T-helper 1 cell treated with Interleukin-12 subunit alpha and Interleukin-12 subunit beta and Interleukin-4 antibody, amounts not matched to agents 30 μg/mL and 1 μg/mL, for 36 hours (primary cell): ENCODE data around the gene IPPK.

Experiments
- H3K27ac Mint-ChIP-seq: one replicate; pipeline ENCODE4 v1.8.0; 2021; ENCODE audit warnings: mild to moderate bottlenecking, mixed read lengths
- H3K27me3 Mint-ChIP-seq: one replicate; pipeline ENCODE4 v1.8.0; 2021; ENCODE audit warnings: low read depth, mixed read lengths
- H3K36me3 Mint-ChIP-seq: one replicate; pipeline ENCODE4 v1.8.0; 2021; ENCODE audit warnings: low read depth, mixed read lengths
- H3K4me1 Mint-ChIP-seq: one replicate; pipeline ENCODE4 v1.8.0; 2021; ENCODE audit warnings: low read depth, mixed read lengths
- H3K4me3 Mint-ChIP-seq: one replicate; pipeline ENCODE4 v1.8.0; 2021; ENCODE audit warnings: mild to moderate bottlenecking, moderate library complexity, mixed read lengths
- H3K9me3 Mint-ChIP-seq: one replicate; pipeline ENCODE4 v1.8.0; 2021; ENCODE audit warnings: mixed read lengths

Gene IPPK

GRCh38 chr9:92710368-92710767 lies 40.4 kb upstream of the IPPK start:
- Mint-ChIP-seq H3K27ac (peak overlapping the region; percentile 46), H3K36me3 (peaks cover 21% of the 10 kb centered on the region), H3K27me3 (no peaks in the 10 kb centered on the region), H3K4me3 (no peak overlapping the region), H3K9me3 (no peaks in the 10 kb centered on the region), H3K4me1 (peaks cover 36% of the 10 kb centered on the region)

GRCh38 chr9:92709954-92710353 lies 40.0 kb upstream of the IPPK start:
- no peaks in the 10 kb centered on the region for H3K9me3 Mint-ChIP-seq
- peaks cover 21% of the 10 kb centered on the region for H3K36me3 Mint-ChIP-seq
- H3K4me1 Mint-ChIP-seq = peaks cover 36% of the 10 kb centered on the region
- H3K4me3 Mint-ChIP-seq = no peak overlapping the region
- H3K27me3 Mint-ChIP-seq = no peaks in the 10 kb centered on the region
- H3K27ac Mint-ChIP-seq = no peak overlapping the region

GRCh38 chr9:92709240-92709639 lies 39.3 kb upstream of the IPPK start:
- H3K36me3 Mint-ChIP-seq = peaks cover 21% of the 10 kb centered on the region
- peaks cover 36% of the 10 kb centered on the region for H3K4me1 Mint-ChIP-seq
- no peak overlapping the region for H3K4me3 Mint-ChIP-seq
- H3K27me3 Mint-ChIP-seq = no peaks in the 10 kb centered on the region
- H3K27ac Mint-ChIP-seq = no peak overlapping the region
- no peaks in the 10 kb centered on the region for H3K9me3 Mint-ChIP-seq

- no peak overlapping the region for H3K27ac Mint-ChIP-seq
- no peaks in the 10 kb centered on the region for H3K27me3 Mint-ChIP-seq
- H3K9me3 Mint-ChIP-seq = no peaks in the 10 kb centered on the region
- H3K36me3 Mint-ChIP-seq = peaks cover 18% of the 10 kb centered on the region
- H3K4me3 Mint-ChIP-seq = no peak overlapping the region
- H3K4me1 Mint-ChIP-seq = peaks cover 29% of the 10 kb centered on the region
Observed at GRCh38 chr9:92707530-92707929, 37.6 kb upstream of the IPPK start.

- H3K36me3 Mint-ChIP-seq = peaks cover 12% of the 10 kb centered on the region
- H3K4me3 Mint-ChIP-seq = no peak overlapping the region
- H3K9me3 Mint-ChIP-seq = no peaks in the 10 kb centered on the region
- H3K27me3 Mint-ChIP-seq = no peaks in the 10 kb centered on the region
- H3K4me1 Mint-ChIP-seq = peaks cover 19% of the 10 kb centered on the region
- peak overlapping the region; percentile 23 for H3K27ac Mint-ChIP-seq
Observed at GRCh38 chr9:92706218-92706940, 36.4 kb upstream of the IPPK start.

- H3K4me1 Mint-ChIP-seq = peaks cover 15% of the 10 kb centered on the region
- H3K27ac Mint-ChIP-seq = no peak overlapping the region
- no peaks in the 10 kb centered on the region for H3K9me3 Mint-ChIP-seq
- H3K4me3 Mint-ChIP-seq = no peak overlapping the region
- H3K36me3 Mint-ChIP-seq = peaks cover 9% of the 10 kb centered on the region
- no peaks in the 10 kb centered on the region for H3K27me3 Mint-ChIP-seq
Observed at GRCh38 chr9:92704528-92704927, 34.6 kb upstream of the IPPK start.

- Mint-ChIP-seq H3K4me3 (peak overlapping the region; percentile 4), H3K27me3 (peaks cover 30% of the 10 kb centered on the region), H3K4me1 (peaks cover 10% of the 10 kb centered on the region), H3K36me3 (peaks cover 15% of the 10 kb centered on the region), H3K9me3 (peaks cover 40% of the 10 kb centered on the region), H3K27ac (no peak overlapping the region)
Observed at GRCh38 chr9:92696619-92697018, 26.7 kb upstream of the IPPK start.

GRCh38 chr9:92686954-92687353 lies 17.0 kb upstream of the IPPK start:
- Mint-ChIP-seq H3K36me3 (no peaks in the 10 kb centered on the region), H3K4me1 (no peaks in the 10 kb centered on the region), H3K27me3 (peaks cover 12% of the 10 kb centered on the region), H3K4me3 (no peak overlapping the region), H3K9me3 (peaks cover 13% of the 10 kb centered on the region), H3K27ac (no peak overlapping the region)

GRCh38 chr9:92685022-92685421 lies 15.1 kb upstream of the IPPK start:
- Mint-ChIP-seq H3K27ac (no peak overlapping the region), H3K4me1 (no peaks in the 10 kb centered on the region), H3K4me3 (no peak overlapping the region), H3K27me3 (peaks cover 2% of the 10 kb centered on the region), H3K36me3 (no peaks in the 10 kb centered on the region), H3K9me3 (peaks cover 3% of the 10 kb centered on the region)

- Mint-ChIP-seq H3K27ac (no peak overlapping the region), H3K9me3 (no peaks in the 10 kb centered on the region), H3K4me3 (no peak overlapping the region), H3K4me1 (no peaks in the 10 kb centered on the region), H3K36me3 (no peaks in the 10 kb centered on the region), H3K27me3 (no peaks in the 10 kb centered on the region)
Observed at GRCh38 chr9:92682269-92682668, 12.3 kb upstream of the IPPK start.

GRCh38 chr9:92680166-92681119 lies 10.5 kb upstream of the IPPK start:
- Mint-ChIP-seq H3K36me3 (no peaks in the 10 kb centered on the region), H3K27me3 (no peaks in the 10 kb centered on the region), H3K27ac (no peak overlapping the region), H3K4me1 (no peaks in the 10 kb centered on the region), H3K4me3 (no peak overlapping the region), H3K9me3 (no peaks in the 10 kb centered on the region)

GRCh38 chr9:92679413-92680165 lies 9.7 kb upstream of the IPPK start:
- H3K36me3 Mint-ChIP-seq = no peaks in the 10 kb centered on the region
- no peaks in the 10 kb centered on the region for H3K4me1 Mint-ChIP-seq
- H3K9me3 Mint-ChIP-seq = no peaks in the 10 kb centered on the region
- no peak overlapping the region for H3K27ac Mint-ChIP-seq
- no peaks in the 10 kb centered on the region for H3K27me3 Mint-ChIP-seq
- no peak overlapping the region for H3K4me3 Mint-ChIP-seq

- Mint-ChIP-seq H3K27ac (no peak overlapping the region), H3K36me3 (peaks cover 11% of the 10 kb centered on the region)
Observed at GRCh38 chr9:92671323-92671722, 1.4 kb upstream of the IPPK start.

GRCh38 chr9:92669527-92669889 lies 423 bp downstream of the IPPK start:
- Mint-ChIP-seq H3K4me3 (peak overlapping the region; percentile 85), H3K27me3 (no peaks in the 10 kb centered on the region), H3K9me3 (no peaks in the 10 kb centered on the region), H3K27ac (peak overlapping the region; percentile 86), H3K36me3 (peaks cover 18% of the 10 kb centered on the region), H3K4me1 (peaks cover 33% of the 10 kb centered on the region)

More at GRCh38 chr9:92671323-92671722, 1.4 kb upstream of the IPPK start:
- Mint-ChIP-seq H3K27me3 (no peaks in the 10 kb centered on the region), H3K4me1 (peaks cover 21% of the 10 kb centered on the region), H3K4me3 (peak overlapping the region; percentile 85), H3K9me3 (no peaks in the 10 kb centered on the region)
